C4-2B (cell line): ENCODE results near the gene MBOAT1.

Source experiments
- H3K27ac ChIP-seq: fragments of 450-650 bp; 2 replicates; pipeline ENCODE4 v1.5.1; 2017
- CTCF ChIP-seq: fragments of 450-650 bp; conservative IDR thresholded peaks from 2 replicates; pipeline ENCODE4 v1.5.1; 2017; ENCODE audit warnings: mild to moderate bottlenecking
- ZFX ChIP-seq: fragments of 450-650 bp; IDR thresholded peaks from 2 replicates; pipeline ENCODE4 v1.6.1; 2017

The MBOAT1 gene

GRCh38 chr6:20135677-20136268, 76.5 kb downstream of the MBOAT1 start:
- TF ChIP-seq ZFX = no peak
- no peak for TF ChIP-seq CTCF
- H3K27ac ChIP-seq = no peak overlapping the region

- no peak overlapping the region for H3K27ac ChIP-seq
- TF ChIP-seq ZFX (no peak), CTCF (no peak)
Observed at GRCh38 chr6:20134613-20135012, 77.7 kb downstream of the MBOAT1 start.

- TF ChIP-seq CTCF (no peak), ZFX (no peak)
- no peak overlapping the region for H3K27ac ChIP-seq
Observed at GRCh38 chr6:20129290-20130088, 82.8 kb downstream of the MBOAT1 start.

GRCh38 chr6:20128018-20128417, 84.3 kb downstream of the MBOAT1 start:
- TF ChIP-seq CTCF (no peak), ZFX (no peak)
- H3K27ac ChIP-seq = no peak overlapping the region

GRCh38 chr6:20126789-20127653, 85.2 kb downstream of the MBOAT1 start:
- H3K27ac ChIP-seq = no peak overlapping the region
- TF ChIP-seq CTCF (peak; percentile 98), ZFX (no peak)

GRCh38 chr6:20126102-20126752, 86.0 kb downstream of the MBOAT1 start:
- no peak for TF ChIP-seq ZFX
- TF ChIP-seq CTCF = no peak

More at GRCh38 chr6:20126102-20126752, 86.0 kb downstream of the MBOAT1 start:
- H3K27ac ChIP-seq = no peak overlapping the region
